SK-N-SH (cell line): ENCODE measurements around the gene EXTL2.

Source experiments
- EZH2phosphoT487 ChIP-seq: fragments of 200-600 bp; sonication (generic); IDR thresholded peaks from 2 replicates; pipeline ENCODE4 v1.6.1; 2017; ENCODE audit warnings: low read depth, mixed run types, mild to moderate bottlenecking, antibody characterized with exemption, moderate library complexity, borderline replicate concordance
- TF ChIP-seq, protein P1 (sequence below): fragments of 200-600 bp; sonication (generic); IDR thresholded peaks from 2 replicates; pipeline ENCODE4 v1.6.1; 2017; ENCODE audit warnings: antibody characterized with exemption, mild to moderate bottlenecking, moderate library complexity

DNA sequence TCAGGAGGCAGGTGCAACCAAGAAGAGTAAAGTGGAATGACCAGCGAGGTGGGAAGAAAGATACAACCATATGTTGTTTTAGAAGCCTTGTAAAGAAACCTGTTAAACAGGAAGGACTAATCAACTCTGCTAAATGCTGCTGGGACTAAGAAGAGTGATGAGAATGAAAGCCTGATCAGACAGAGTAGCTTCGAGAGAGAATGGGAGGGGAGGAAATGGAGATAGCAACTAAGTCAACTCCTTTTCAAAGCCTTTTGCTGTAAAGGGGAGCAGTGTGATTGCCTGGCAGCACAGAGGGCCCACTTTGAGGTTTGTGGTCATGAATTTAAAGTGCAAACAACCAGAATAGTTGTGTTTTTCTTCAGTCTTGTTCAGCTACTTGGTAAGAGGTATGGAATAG lies 32.6 kb upstream of the EXTL2 start:
- TF ChIP-seq EZH2phosphoT487: no peak
- TF ChIP-seq, protein P1, sequence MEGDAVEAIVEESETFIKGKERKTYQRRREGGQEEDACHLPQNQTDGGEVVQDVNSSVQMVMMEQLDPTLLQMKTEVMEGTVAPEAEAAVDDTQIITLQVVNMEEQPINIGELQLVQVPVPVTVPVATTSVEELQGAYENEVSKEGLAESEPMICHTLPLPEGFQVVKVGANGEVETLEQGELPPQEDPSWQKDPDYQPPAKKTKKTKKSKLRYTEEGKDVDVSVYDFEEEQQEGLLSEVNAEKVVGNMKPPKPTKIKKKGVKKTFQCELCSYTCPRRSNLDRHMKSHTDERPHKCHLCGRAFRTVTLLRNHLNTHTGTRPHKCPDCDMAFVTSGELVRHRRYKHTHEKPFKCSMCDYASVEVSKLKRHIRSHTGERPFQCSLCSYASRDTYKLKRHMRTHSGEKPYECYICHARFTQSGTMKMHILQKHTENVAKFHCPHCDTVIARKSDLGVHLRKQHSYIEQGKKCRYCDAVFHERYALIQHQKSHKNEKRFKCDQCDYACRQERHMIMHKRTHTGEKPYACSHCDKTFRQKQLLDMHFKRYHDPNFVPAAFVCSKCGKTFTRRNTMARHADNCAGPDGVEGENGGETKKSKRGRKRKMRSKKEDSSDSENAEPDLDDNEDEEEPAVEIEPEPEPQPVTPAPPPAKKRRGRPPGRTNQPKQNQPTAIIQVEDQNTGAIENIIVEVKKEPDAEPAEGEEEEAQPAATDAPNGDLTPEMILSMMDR: no peak
